PC-3 (cell line): Measurements from ENCODE around the gene PPM1F.
"Not testable (repeated sequence)": the region's sequence is repeated elsewhere in the genome, so short reads cannot be mapped to it uniquely, and the experiment has no call there.

Experiments
- EZH2 ChIP-seq: fragments of 300-600 bp; sonication (generic); IDR thresholded peaks from one replicate; pipeline ENCODE4 v1.6.1; 2017; ENCODE audit warnings: antibody characterized with exemption, mild to moderate bottlenecking, low read length; ENCODE audit not compliant: unreplicated experiment
- TF ChIP-seq, protein P1 (sequence below): fragments of 300-600 bp; sonication (generic); conservative IDR thresholded peaks from 2 replicates; pipeline ENCODE4 v1.5.1; 2017; ENCODE audit warnings: antibody characterized with exemption, low read depth, mild to moderate bottlenecking, low read length

DNA sequence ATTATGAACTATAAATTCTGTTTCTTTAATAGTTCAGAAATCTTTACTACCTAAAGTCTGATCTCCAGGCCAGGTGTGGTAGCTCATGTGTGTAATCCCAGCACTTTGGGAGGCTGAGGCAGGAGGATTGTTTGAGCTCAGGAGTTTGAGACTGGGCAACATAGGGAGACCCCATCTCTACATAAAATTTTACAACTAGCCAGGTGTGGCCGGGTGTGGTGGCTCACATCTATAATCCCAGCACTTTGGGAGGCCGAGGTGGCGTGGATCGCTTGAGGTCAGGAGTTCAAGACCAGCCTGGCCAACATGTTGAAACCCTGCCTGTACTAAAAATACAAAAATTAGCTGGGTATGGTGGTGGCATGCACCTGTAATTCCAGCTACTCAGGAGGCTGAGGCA is 79.9 kb downstream of the PPM1F start:
- TF ChIP-seq, protein P1, sequence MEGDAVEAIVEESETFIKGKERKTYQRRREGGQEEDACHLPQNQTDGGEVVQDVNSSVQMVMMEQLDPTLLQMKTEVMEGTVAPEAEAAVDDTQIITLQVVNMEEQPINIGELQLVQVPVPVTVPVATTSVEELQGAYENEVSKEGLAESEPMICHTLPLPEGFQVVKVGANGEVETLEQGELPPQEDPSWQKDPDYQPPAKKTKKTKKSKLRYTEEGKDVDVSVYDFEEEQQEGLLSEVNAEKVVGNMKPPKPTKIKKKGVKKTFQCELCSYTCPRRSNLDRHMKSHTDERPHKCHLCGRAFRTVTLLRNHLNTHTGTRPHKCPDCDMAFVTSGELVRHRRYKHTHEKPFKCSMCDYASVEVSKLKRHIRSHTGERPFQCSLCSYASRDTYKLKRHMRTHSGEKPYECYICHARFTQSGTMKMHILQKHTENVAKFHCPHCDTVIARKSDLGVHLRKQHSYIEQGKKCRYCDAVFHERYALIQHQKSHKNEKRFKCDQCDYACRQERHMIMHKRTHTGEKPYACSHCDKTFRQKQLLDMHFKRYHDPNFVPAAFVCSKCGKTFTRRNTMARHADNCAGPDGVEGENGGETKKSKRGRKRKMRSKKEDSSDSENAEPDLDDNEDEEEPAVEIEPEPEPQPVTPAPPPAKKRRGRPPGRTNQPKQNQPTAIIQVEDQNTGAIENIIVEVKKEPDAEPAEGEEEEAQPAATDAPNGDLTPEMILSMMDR: not testable (repeated sequence)
- not testable (repeated sequence) for TF ChIP-seq EZH2
